ENCODE data around the gene PARS2. TPM values are rescaled to one million over a fixed set of nuclear protein-coding genes. Genes with fewer than 3 reads are reported as not detected.

Gene PARS2
- polyA plus RNA-seq, 1 donor (not counting 4 experiments of a cell fraction or from before 2014, with no cell fraction given): 3.0 TPM

DNA sequence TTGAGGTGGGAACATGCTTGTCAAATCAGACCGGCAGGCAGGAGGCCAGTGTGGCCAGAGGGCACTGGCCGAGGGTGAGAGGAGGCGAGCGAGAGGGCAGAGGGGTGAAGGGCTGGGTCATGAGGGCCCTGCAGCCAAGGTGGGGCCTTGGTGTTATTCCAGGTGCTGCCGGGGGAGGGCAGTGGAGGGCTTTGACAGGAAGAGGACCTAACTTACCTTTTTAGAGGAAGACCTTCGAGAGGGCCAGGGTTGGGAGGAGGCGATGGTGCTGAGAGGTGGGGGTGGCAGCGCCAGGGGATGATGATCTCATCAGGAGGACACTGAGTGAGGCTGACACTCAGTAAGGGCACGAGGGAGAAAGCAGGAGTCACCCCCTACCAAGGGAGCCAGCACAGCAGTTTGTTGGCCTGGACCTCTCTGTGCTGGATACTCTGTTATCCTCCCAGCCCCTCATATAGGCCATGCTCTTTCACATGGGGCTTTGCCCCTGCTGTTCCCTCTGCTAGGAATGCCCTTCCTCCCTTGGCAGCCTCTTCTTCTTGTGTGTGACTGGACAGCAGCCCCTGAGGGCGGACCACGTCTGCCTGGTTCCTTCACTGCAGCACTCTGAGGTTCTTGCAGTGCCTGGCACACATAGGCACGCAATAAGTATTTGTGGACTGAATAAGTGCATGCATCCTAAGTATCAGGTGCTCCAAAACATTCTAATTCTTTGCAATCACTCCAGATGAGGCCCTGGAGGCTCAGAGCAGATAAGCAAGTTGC is 44.3 kb upstream of the PARS2 start:
- H3K27me3 ChIP-seq (ENCODE audit: control insufficient read depth, extremely low read depth, insufficient read depth, low read length): no peaks in the 10 kb centered on the region
- H3K79me2 ChIP-seq (ENCODE audit: control insufficient read depth, insufficient read depth, low read length): no peaks in the 10 kb centered on the region
- H2AFZ ChIP-seq (ENCODE audit: control insufficient read depth, low read length): no peak overlapping the region
- H3K9me1 ChIP-seq (ENCODE audit: control insufficient read depth, extremely low read depth, insufficient read depth, low read length): no peaks in the 10 kb centered on the region
- DNase-seq (ENCODE audit: low read depth, low spot score) (no peak), FAIRE-seq (peak; percentile 23)
- no peak overlapping the region for H3K9ac ChIP-seq (ENCODE audit: control insufficient read depth, extremely low read depth, insufficient read depth, low read length)
- no peak overlapping the region for H3K4me2 ChIP-seq (ENCODE audit: control insufficient read depth, extremely low read depth, insufficient read depth, low read depth, low read length)
- TF ChIP-seq, protein P1, sequence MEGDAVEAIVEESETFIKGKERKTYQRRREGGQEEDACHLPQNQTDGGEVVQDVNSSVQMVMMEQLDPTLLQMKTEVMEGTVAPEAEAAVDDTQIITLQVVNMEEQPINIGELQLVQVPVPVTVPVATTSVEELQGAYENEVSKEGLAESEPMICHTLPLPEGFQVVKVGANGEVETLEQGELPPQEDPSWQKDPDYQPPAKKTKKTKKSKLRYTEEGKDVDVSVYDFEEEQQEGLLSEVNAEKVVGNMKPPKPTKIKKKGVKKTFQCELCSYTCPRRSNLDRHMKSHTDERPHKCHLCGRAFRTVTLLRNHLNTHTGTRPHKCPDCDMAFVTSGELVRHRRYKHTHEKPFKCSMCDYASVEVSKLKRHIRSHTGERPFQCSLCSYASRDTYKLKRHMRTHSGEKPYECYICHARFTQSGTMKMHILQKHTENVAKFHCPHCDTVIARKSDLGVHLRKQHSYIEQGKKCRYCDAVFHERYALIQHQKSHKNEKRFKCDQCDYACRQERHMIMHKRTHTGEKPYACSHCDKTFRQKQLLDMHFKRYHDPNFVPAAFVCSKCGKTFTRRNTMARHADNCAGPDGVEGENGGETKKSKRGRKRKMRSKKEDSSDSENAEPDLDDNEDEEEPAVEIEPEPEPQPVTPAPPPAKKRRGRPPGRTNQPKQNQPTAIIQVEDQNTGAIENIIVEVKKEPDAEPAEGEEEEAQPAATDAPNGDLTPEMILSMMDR (optimal IDR thresholded peaks at IDR 0.05 in 1 of 3, IDR thresholded peaks at IDR 0.05 in 1 of 3, conservative IDR thresholded peaks at IDR 0.05 in 1 of 3; ENCODE audit: extremely low read depth in 1 of 3, insufficient read depth in 2 of 3, low read length in 3 of 3): peak in 2 of 3 experiments; percentile 37 to 43
- TF ChIP-seq EZH2 (IDR thresholded peaks at IDR 0.05; ENCODE audit: low read length): no peak
- peaks cover 6% of the 10 kb centered on the region for H3K4me1 ChIP-seq (ENCODE audit: control insufficient read depth, extremely low read depth, insufficient read depth, low read length)
- H3K36me3 ChIP-seq (ENCODE audit: control insufficient read depth in 2 of 2, extremely low read depth in 1 of 2, insufficient read depth in 2 of 2, low read length in 2 of 2): no peaks in the 10 kb centered on the region
- dilution Hi-C loops (cut with MboI; ENCODE audit: extremely low pct_ligation_motif_present, low sequenced_read_pairs): no loop called here
- no peak overlapping the region for H3K27ac ChIP-seq (ENCODE audit: control insufficient read depth, insufficient read depth, low read length)
- H4K20me1 ChIP-seq (ENCODE audit: control insufficient read depth, extremely low read depth, insufficient read depth, low read length): no peaks in the 10 kb centered on the region
- no peaks in the 10 kb centered on the region for H3K9me3 ChIP-seq (ENCODE audit: control insufficient read depth, low read depth, low read length)
- H3K4me3 ChIP-seq (ENCODE audit: control insufficient read depth in 2 of 3, extremely low read depth in 1 of 3, insufficient read depth in 2 of 3, low read depth in 1 of 3, low read length in 3 of 3): no peak overlapping the region

DNA sequence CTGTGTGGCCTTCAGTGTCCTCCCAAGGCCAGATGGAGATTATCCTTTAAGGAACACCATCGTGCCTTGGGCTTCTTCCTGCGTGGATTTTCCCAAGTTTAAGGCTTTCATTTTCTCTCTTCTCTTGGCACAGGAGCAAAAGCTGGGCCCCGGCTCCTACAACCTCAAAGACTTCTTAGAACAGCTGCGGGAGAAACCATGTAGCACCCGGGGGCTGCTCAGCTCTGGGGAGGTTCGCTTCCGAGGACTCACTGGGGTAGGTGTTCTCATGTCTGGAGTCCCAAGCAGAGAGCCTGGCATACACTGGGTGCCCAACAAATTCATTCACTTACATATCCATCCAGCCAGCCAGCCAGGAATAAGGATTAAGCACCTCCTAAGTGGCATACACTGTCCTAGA is 43.4 kb upstream of the PARS2 start:
- H3K9me1 ChIP-seq (ENCODE audit: control insufficient read depth, extremely low read depth, insufficient read depth, low read length): no peaks in the 10 kb centered on the region
- no peak for FAIRE-seq
- DNase-seq (ENCODE audit: low read depth, low spot score): no peak
- no peaks in the 10 kb centered on the region for H4K20me1 ChIP-seq (ENCODE audit: control insufficient read depth, extremely low read depth, insufficient read depth, low read length)
- no peak overlapping the region for H3K4me3 ChIP-seq (ENCODE audit: control insufficient read depth in 2 of 3, extremely low read depth in 1 of 3, insufficient read depth in 2 of 3, low read depth in 1 of 3, low read length in 3 of 3)
- TF ChIP-seq, protein P1 (optimal IDR thresholded peaks at IDR 0.05 in 1 of 3, IDR thresholded peaks at IDR 0.05 in 1 of 3, conservative IDR thresholded peaks at IDR 0.05 in 1 of 3; ENCODE audit: extremely low read depth in 1 of 3, insufficient read depth in 2 of 3, low read length in 3 of 3): no peak
- TF ChIP-seq EZH2 (IDR thresholded peaks at IDR 0.05; ENCODE audit: low read length): no peak
- no peak overlapping the region for H3K4me2 ChIP-seq (ENCODE audit: control insufficient read depth, extremely low read depth, insufficient read depth, low read depth, low read length)
- H3K27me3 ChIP-seq (ENCODE audit: control insufficient read depth, extremely low read depth, insufficient read depth, low read length): no peaks in the 10 kb centered on the region
- dilution Hi-C loops (cut with MboI; ENCODE audit: extremely low pct_ligation_motif_present, low sequenced_read_pairs): no loop called here
- H3K9ac ChIP-seq (ENCODE audit: control insufficient read depth, extremely low read depth, insufficient read depth, low read length): no peak overlapping the region
- no peaks in the 10 kb centered on the region for H3K36me3 ChIP-seq (ENCODE audit: control insufficient read depth in 2 of 2, extremely low read depth in 1 of 2, insufficient read depth in 2 of 2, low read length in 2 of 2)
- H2AFZ ChIP-seq (ENCODE audit: control insufficient read depth, low read length): no peak overlapping the region
- no peaks in the 10 kb centered on the region for H3K79me2 ChIP-seq (ENCODE audit: control insufficient read depth, insufficient read depth, low read length)
- no peak overlapping the region for H3K27ac ChIP-seq (ENCODE audit: control insufficient read depth, insufficient read depth, low read length)
- H3K4me1 ChIP-seq (ENCODE audit: control insufficient read depth, extremely low read depth, insufficient read depth, low read length): peaks cover 6% of the 10 kb centered on the region
- H3K9me3 ChIP-seq (ENCODE audit: control insufficient read depth, low read depth, low read length): no peaks in the 10 kb centered on the region
